GM23338 (cell line): ENCODE results near the gene KIAA2012.

Source experiments
- CREB1 ChIP-seq: fragments of 250-450 bp; sonication (Bioruptor Pico); IDR thresholded peaks from 2 replicates; pipeline ENCODE4 v1.5.0; 2020; ENCODE audit warnings: low read depth, mild to moderate bottlenecking, moderate library complexity
- EZH2 ChIP-seq: fragments of 200-600 bp; sonication (generic); IDR thresholded peaks from one replicate; pipeline ENCODE4 v1.8.0; 2017; ENCODE audit warnings: antibody characterized with exemption, mild to moderate bottlenecking, low read depth; ENCODE audit not compliant: unreplicated experiment
- EZH2phosphoT487 ChIP-seq: fragments of 200-600 bp; sonication (generic); IDR thresholded peaks from one replicate; pipeline ENCODE4 v1.8.1; 2018; ENCODE audit warnings: antibody characterized with exemption; ENCODE audit not compliant: unreplicated experiment
- JUNB ChIP-seq: IDR thresholded peaks from one replicate; pipeline ENCODE4 v1.6.1; 2016; ENCODE audit warnings: antibody characterized with exemption; ENCODE audit not compliant: unreplicated experiment
- NANOG ChIP-seq: IDR thresholded peaks from 2 replicates; pipeline ENCODE4 v1.6.1; 2016; ENCODE audit warnings: antibody characterized with exemption, borderline replicate concordance
- POLR2AphosphoS5 ChIP-seq: IDR thresholded peaks from 2 replicates; pipeline ENCODE4 v1.6.1; 2016; ENCODE audit warnings: antibody characterized with exemption, low read depth
- STAT1 ChIP-seq: IDR thresholded peaks from one replicate; pipeline ENCODE4 v1.6.1; 2016; ENCODE audit warnings: antibody characterized with exemption; ENCODE audit not compliant: unreplicated experiment
- TF ChIP-seq, protein P1 (sequence below), 2 experiments: fragments of 200-600 bp in 1 of 2; sonication (generic) in 1 of 2; conservative IDR thresholded peaks; 2 replicates each; pipeline versions ENCODE4 v1.5.1 to v1.6.1; 2016 to 2017; ENCODE audit warnings: antibody characterized with exemption in 2 of 2, low read depth in 2 of 2, mild to moderate bottlenecking in 2 of 2, moderate library complexity in 1 of 2
- TF ChIP-seq, protein P2 (sequence below): IDR thresholded peaks from one replicate; pipeline ENCODE4 v1.6.1; 2018; ENCODE audit warnings: antibody characterized with exemption; ENCODE audit not compliant: unreplicated experiment
- TF ChIP-seq, protein P3 (sequence below): IDR thresholded peaks from 2 replicates; pipeline ENCODE4 v1.6.1; 2016; ENCODE audit warnings: antibody characterized with exemption

DNA sequence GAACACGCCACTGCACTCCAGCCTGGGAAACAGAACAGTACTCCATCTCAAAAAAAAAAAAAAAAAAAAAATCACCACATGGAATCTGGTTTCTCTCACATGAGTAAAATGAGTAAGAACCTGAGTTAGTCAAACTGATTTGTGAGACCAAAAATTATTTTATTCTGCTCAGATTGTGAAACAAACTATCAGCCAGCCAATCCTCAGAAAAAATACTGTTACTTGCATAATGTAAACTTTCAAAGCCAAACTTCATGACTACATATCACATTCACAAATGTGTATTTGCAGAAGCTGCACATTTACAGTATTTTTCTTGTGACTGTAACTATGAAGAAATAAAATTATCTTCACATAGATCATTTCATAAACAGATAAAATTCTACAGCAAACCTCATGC, 142.1 kb downstream of the KIAA2012 start:
- TF ChIP-seq POLR2AphosphoS5: no peak
- TF ChIP-seq, protein P1, sequence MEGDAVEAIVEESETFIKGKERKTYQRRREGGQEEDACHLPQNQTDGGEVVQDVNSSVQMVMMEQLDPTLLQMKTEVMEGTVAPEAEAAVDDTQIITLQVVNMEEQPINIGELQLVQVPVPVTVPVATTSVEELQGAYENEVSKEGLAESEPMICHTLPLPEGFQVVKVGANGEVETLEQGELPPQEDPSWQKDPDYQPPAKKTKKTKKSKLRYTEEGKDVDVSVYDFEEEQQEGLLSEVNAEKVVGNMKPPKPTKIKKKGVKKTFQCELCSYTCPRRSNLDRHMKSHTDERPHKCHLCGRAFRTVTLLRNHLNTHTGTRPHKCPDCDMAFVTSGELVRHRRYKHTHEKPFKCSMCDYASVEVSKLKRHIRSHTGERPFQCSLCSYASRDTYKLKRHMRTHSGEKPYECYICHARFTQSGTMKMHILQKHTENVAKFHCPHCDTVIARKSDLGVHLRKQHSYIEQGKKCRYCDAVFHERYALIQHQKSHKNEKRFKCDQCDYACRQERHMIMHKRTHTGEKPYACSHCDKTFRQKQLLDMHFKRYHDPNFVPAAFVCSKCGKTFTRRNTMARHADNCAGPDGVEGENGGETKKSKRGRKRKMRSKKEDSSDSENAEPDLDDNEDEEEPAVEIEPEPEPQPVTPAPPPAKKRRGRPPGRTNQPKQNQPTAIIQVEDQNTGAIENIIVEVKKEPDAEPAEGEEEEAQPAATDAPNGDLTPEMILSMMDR (conservative IDR thresholded peaks at IDR 0.05; ENCODE audit: low read depth in 2 of 2): no peak
- TF ChIP-seq, protein P2, sequence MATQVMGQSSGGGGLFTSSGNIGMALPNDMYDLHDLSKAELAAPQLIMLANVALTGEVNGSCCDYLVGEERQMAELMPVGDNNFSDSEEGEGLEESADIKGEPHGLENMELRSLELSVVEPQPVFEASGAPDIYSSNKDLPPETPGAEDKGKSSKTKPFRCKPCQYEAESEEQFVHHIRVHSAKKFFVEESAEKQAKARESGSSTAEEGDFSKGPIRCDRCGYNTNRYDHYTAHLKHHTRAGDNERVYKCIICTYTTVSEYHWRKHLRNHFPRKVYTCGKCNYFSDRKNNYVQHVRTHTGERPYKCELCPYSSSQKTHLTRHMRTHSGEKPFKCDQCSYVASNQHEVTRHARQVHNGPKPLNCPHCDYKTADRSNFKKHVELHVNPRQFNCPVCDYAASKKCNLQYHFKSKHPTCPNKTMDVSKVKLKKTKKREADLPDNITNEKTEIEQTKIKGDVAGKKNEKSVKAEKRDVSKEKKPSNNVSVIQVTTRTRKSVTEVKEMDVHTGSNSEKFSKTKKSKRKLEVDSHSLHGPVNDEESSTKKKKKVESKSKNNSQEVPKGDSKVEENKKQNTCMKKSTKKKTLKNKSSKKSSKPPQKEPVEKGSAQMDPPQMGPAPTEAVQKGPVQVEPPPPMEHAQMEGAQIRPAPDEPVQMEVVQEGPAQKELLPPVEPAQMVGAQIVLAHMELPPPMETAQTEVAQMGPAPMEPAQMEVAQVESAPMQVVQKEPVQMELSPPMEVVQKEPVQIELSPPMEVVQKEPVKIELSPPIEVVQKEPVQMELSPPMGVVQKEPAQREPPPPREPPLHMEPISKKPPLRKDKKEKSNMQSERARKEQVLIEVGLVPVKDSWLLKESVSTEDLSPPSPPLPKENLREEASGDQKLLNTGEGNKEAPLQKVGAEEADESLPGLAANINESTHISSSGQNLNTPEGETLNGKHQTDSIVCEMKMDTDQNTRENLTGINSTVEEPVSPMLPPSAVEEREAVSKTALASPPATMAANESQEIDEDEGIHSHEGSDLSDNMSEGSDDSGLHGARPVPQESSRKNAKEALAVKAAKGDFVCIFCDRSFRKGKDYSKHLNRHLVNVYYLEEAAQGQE: no peak
- TF ChIP-seq EZH2phosphoT487: no peak
- TF ChIP-seq, protein P3, sequence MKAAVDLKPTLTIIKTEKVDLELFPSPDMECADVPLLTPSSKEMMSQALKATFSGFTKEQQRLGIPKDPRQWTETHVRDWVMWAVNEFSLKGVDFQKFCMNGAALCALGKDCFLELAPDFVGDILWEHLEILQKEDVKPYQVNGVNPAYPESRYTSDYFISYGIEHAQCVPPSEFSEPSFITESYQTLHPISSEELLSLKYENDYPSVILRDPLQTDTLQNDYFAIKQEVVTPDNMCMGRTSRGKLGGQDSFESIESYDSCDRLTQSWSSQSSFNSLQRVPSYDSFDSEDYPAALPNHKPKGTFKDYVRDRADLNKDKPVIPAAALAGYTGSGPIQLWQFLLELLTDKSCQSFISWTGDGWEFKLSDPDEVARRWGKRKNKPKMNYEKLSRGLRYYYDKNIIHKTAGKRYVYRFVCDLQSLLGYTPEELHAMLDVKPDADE: no peak
- no peak for TF ChIP-seq CREB1 (CRISPR knock-in tag)
- TF ChIP-seq EZH2: no peak
- TF ChIP-seq JUNB: no peak
- no peak for TF ChIP-seq STAT1
- TF ChIP-seq NANOG: no peak
